ENCODE data around the gene BST1.

Gene BST1

DNA sequence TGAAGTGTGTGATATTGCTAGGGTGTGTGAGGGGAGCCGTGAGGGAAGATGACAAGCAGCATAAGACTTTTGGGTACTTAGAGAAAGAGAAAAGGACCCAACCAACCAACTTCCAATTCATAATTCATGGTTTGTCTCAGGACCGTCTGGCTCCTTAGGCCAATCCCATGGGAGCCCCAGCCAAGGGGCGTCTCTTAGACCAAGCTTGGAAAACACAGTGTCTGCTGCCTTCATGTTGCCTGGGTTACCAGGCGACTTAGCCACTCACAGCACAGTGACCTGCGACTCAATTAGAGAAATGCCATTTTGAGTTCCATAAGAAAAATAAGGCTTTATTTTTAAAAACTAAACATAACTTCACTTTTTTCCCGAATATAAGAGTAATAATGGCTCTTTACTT, 32.7 kb downstream of the BST1 start:
- Histone ChIP-seq H3K27ac (no peak overlapping the region), H3K4me3 (ENCODE audit: low read depth, low read length) (no peak overlapping the region), H3K9me3 (ENCODE audit: severe bottlenecking) (no peaks in the 10 kb centered on the region), H3K27me3 (ENCODE audit: insufficient read depth, low read depth, severe bottlenecking) (no peaks in the 10 kb centered on the region), H3K36me3 (no peaks in the 10 kb centered on the region)
- TF ChIP-seq, protein P1, sequence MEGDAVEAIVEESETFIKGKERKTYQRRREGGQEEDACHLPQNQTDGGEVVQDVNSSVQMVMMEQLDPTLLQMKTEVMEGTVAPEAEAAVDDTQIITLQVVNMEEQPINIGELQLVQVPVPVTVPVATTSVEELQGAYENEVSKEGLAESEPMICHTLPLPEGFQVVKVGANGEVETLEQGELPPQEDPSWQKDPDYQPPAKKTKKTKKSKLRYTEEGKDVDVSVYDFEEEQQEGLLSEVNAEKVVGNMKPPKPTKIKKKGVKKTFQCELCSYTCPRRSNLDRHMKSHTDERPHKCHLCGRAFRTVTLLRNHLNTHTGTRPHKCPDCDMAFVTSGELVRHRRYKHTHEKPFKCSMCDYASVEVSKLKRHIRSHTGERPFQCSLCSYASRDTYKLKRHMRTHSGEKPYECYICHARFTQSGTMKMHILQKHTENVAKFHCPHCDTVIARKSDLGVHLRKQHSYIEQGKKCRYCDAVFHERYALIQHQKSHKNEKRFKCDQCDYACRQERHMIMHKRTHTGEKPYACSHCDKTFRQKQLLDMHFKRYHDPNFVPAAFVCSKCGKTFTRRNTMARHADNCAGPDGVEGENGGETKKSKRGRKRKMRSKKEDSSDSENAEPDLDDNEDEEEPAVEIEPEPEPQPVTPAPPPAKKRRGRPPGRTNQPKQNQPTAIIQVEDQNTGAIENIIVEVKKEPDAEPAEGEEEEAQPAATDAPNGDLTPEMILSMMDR (IDR thresholded peaks at IDR 0.05; ENCODE audit: low read depth, low read length), result no peak
- no peak for DNase-seq

DNA sequence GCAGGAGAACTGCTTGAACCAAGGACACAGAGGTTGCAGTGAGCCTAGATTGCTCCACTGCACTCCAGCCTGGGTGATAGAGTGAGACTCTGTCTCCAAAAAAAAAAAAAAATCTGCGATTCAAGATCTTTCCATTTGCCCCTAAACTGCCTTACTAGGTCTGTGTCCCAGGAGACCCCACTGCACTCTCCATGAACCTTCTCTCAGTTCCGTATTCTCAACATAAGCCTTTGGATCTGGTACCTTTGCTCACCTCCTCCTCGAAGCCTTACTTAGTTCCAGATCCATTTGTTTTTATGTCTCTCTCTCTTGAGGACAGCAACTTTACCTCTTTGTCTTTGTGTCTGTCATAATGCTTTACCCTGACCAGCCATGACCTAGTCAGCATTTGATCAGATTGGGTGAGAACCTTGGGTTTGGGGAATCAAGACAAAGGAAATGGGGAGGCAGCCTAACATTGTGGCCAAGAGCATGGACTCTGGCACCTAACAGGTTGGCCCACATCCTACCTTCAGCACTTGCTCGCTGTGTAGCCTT, 33.7 kb downstream of the BST1 start:
- DNase-seq, result no peak
- peaks cover 9% of the 10 kb centered on the region for H3K9me3 ChIP-seq (ENCODE audit: severe bottlenecking)
- TF ChIP-seq, protein P1 (IDR thresholded peaks at IDR 0.05; ENCODE audit: low read depth, low read length), result no peak
- no peak overlapping the region for H3K4me3 ChIP-seq (ENCODE audit: low read depth, low read length)
- no peaks in the 10 kb centered on the region for H3K27me3 ChIP-seq (ENCODE audit: insufficient read depth, low read depth, severe bottlenecking)
- H3K36me3 ChIP-seq, result no peaks in the 10 kb centered on the region
- H3K27ac ChIP-seq, result no peak overlapping the region

DNA sequence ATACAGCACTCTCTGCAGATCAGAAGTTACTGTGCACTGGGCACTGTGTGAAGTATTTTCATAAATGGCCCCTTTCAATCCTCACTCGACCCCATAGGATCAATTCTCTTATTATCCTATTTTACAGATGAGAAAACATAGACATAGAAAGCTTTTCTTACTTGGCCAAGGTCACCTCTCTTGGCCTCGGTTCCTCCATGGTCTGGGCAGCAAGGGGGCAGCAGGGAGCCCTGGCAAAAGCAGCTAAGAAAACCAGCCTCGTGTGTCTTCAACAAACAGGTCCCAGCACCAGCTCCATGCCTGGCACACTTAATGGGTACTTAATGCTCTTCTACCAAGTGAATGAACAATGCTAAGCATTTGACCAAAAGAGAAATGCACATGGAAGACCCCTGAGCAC, 34.4 kb downstream of the BST1 start:
- H3K9me3 ChIP-seq (ENCODE audit: severe bottlenecking), result peaks cover 13% of the 10 kb centered on the region
- H3K36me3 ChIP-seq, result no peaks in the 10 kb centered on the region
- no peak overlapping the region for H3K4me3 ChIP-seq (ENCODE audit: low read depth, low read length)
- DNase-seq, result no peak
- no peaks in the 10 kb centered on the region for H3K27me3 ChIP-seq (ENCODE audit: insufficient read depth, low read depth, severe bottlenecking)
- H3K27ac ChIP-seq, result no peak overlapping the region
- TF ChIP-seq, protein P1 (IDR thresholded peaks at IDR 0.05; ENCODE audit: low read depth, low read length), result 0 out of 2 replicates have a peak, but pooled peaks have one; percentile 22

DNA sequence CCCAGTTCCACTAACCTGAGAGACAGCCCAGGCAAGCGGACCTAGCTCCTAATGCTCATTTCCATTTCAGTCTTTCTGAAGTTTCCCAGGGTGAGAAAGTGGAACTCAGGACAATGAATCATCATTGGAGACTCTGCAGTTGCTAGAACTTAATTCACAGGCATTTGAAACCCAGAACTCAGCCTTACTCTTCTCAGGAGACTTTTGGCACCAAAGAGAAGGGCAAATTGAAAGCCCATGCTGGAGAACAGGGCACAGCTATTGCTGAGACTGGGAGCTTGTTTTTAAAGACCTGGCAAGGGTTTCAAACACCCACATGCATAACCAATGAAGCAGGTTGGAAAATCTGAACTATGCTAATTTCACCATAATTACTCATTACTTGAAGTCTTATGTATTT, 36.0 kb downstream of the BST1 start:
- TF ChIP-seq, protein P1 (IDR thresholded peaks at IDR 0.05; ENCODE audit: low read depth, low read length), result no peak
- no peak for DNase-seq
- Histone ChIP-seq H3K27me3 (ENCODE audit: insufficient read depth, low read depth, severe bottlenecking) (no peaks in the 10 kb centered on the region), H3K36me3 (no peaks in the 10 kb centered on the region), H3K9me3 (ENCODE audit: severe bottlenecking) (peaks cover 18% of the 10 kb centered on the region), H3K27ac (no peak overlapping the region), H3K4me3 (ENCODE audit: low read depth, low read length) (no peak overlapping the region)

DNA sequence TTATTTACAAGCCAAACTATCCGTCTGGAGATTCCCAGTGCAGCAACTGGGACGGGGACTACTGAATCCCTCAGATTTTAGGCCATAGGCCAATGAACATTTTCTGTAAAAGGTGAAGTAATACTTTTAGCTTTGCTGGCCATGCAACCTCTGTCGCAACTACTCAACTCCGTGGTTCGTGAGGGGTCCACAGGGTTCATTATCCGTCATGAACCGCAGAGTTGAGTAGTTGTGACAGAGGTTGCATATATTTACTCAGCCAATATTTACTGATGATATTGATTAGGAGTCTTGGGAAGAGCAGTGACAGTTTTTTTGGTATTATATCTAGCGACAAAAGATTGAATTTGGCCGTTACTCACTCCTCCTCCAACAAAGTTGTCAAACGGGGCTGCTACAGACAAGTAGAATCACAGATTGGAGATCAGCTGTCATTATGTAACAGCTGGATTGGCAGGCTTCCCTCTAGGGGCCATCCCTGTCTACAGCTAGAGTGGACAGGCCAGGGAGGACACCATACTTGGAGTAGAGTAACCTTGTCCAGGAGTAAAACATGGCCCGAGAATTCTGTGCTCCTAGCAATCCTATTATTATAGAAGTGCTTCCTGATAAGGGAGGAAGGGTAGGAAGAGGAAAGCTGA, 38.0 kb downstream of the BST1 start:
- no peaks in the 10 kb centered on the region for H3K27me3 ChIP-seq (ENCODE audit: insufficient read depth, low read depth, severe bottlenecking)
- H3K36me3 ChIP-seq, result no peaks in the 10 kb centered on the region
- peaks cover 18% of the 10 kb centered on the region for H3K9me3 ChIP-seq (ENCODE audit: severe bottlenecking)
- TF ChIP-seq, protein P1 (IDR thresholded peaks at IDR 0.05; ENCODE audit: low read depth, low read length), result no peak
- no peak overlapping the region for H3K27ac ChIP-seq
- DNase-seq, result no peak
- H3K4me3 ChIP-seq (ENCODE audit: low read depth, low read length), result no peak overlapping the region

Data from WERI-Rb-1 (cell line).